Glutamatergic neuron (in vitro differentiated cells): Measurements from ENCODE around the gene AHNAK. TPM values are rescaled to one million over a fixed set of nuclear protein-coding genes. Genes with fewer than 3 reads are reported as not detected.

Experiments used
- DNase-seq: peaks from one replicate; pipeline ENCODE4 v3.0.0; 2022
- H3K27ac Mint-ChIP-seq: one replicate; pipeline ENCODE4 v1.8.0; 2020; ENCODE audit warnings: mild to moderate bottlenecking, mixed read lengths, inconsistent platforms; ENCODE audit not compliant: unreplicated experiment
- H3K27me3 Mint-ChIP-seq: one replicate; pipeline ENCODE4 v1.8.0; 2020; ENCODE audit warnings: mild to moderate bottlenecking, moderate library complexity, mixed read lengths, inconsistent platforms; ENCODE audit not compliant: unreplicated experiment
- H3K36me3 Mint-ChIP-seq: one replicate; pipeline ENCODE4 v1.8.0; 2020; ENCODE audit warnings: mild to moderate bottlenecking, mixed read lengths, inconsistent platforms; ENCODE audit not compliant: unreplicated experiment
- H3K4me1 Mint-ChIP-seq: one replicate; pipeline ENCODE4 v1.8.0; 2020; ENCODE audit warnings: mild to moderate bottlenecking, low read depth, mixed read lengths, inconsistent platforms; ENCODE audit not compliant: unreplicated experiment
- H3K4me3 Mint-ChIP-seq: one replicate; pipeline ENCODE4 v1.8.0; 2020; ENCODE audit warnings: mild to moderate bottlenecking, mixed read lengths, inconsistent platforms; ENCODE audit not compliant: unreplicated experiment
- H3K9me3 Mint-ChIP-seq: one replicate; pipeline ENCODE4 v1.8.0; 2020; ENCODE audit warnings: mild to moderate bottlenecking, moderate library complexity, mixed read lengths, inconsistent platforms; ENCODE audit not compliant: unreplicated experiment
- CTCF ChIP-seq: fragments of 200-600 bp; sonication (generic); IDR thresholded peaks from one replicate; pipeline ENCODE4 v1.5.0; 2021; ENCODE audit not compliant: partially characterized antibody, unreplicated experiment
- long read RNA-seq: library from polyadenylated mRNA; unstranded; transcript quantifications from one replicate; pipeline ENCODE4 v2.0.0, GENCODE V29; 2020; ENCODE audit not compliant: unreplicated experiment
- total RNA-seq: library from RNA; stranded (reverse); fragmentation: NEBNext Ultra II Directional; extraction: Animal tissue kit (Norgen Biotek cat#: 25700); gene quantifications from one replicate; pipeline ENCODE4 v1.2.1, GENCODE V29; 2021; ENCODE audit not compliant: unreplicated experiment

AHNAK gene
- total RNA-seq, result 4.5 TPM
- long read RNA-seq, partial matches to known transcripts, result 0 of 1 reads
- long read RNA-seq, other reads (novel, unspliced or antisense), result 1 of 1 reads

DNA sequence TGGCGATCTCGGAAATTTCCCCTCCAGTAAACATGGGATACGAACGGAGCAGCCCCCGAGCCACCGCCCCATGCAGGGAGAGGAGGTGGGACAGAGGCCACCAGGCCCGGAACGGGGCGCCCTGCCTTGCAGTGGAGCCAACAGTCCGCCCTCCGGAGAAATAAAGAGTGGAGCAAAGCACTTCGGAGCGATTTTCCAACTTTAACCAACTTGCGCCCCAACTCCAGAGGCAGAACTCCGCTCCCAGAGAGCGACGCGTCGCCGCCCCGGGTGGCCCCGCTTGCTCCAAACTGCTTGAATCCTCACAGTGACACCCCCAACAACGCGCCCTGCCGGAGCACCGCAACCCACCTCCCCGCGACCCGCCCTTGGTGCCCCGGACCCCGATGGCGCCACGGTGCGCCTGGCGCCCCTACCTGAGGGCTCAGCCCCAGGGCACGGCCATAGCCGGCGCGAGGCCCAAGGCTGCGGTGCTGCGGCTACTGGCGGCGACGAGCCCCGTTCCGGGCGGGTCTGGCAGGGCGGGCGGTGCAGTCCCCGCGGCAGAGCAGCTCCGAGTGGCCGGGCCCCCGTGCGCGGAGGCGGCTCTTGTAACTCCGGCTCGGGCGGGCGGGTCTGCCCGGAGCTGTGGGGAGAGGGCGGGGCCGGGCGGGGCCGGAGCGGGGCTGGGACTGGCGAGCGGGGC lies at the start of gene AHNAK:
TSS of gene AHNAK (minus strand) at position 563 of the 685 bp plus-strand sequence. CDS start 10,708 bp downstream, outside the sequence.
- Mint-ChIP-seq H3K27me3 (peaks cover 28% of the 10 kb centered on the region), H3K4me1 (peaks cover 3% of the 10 kb centered on the region)

GRCh38 chr11:62595124-62595523 lies 48.5 kb upstream of the AHNAK start:
- Mint-ChIP-seq H3K27me3 (peaks cover 7% of the 10 kb centered on the region), H3K36me3 (no peaks in the 10 kb centered on the region), H3K27ac (no peak overlapping the region), H3K4me1 (peaks cover 32% of the 10 kb centered on the region), H3K4me3 (no peak overlapping the region), H3K9me3 (peaks cover 36% of the 10 kb centered on the region)
- TF ChIP-seq CTCF, result no peak
- DNase-seq, result no peak

More for the DNA sequence above, at the start of gene AHNAK:
- Mint-ChIP-seq H3K27ac (no peak within 1 kb of the TSS), H3K36me3 (no peaks in the 10 kb centered on the region), H3K9me3 (no peaks in the 10 kb centered on the region), H3K4me3 (peak within 1 kb of the TSS; percentile 78)
- peak; percentile 60 for DNase-seq
- TF ChIP-seq CTCF, result no peak

- TF ChIP-seq CTCF, result peak; percentile 29
- H3K36me3 Mint-ChIP-seq, result no peaks in the 10 kb centered on the region
- peaks cover 2% of the 10 kb centered on the region for H3K27me3 Mint-ChIP-seq
- peak overlapping the region; percentile 98 for H3K27ac Mint-ChIP-seq
- peaks cover 26% of the 10 kb centered on the region for H3K9me3 Mint-ChIP-seq
- DNase-seq, result peak; percentile 79
- H3K4me1 Mint-ChIP-seq, result peaks cover 18% of the 10 kb centered on the region
- H3K4me3 Mint-ChIP-seq, result peak overlapping the region; percentile 70
These were observed 46.9 kb upstream of the AHNAK start for GRCh38 chr11:62593434-62594044.

DNA sequence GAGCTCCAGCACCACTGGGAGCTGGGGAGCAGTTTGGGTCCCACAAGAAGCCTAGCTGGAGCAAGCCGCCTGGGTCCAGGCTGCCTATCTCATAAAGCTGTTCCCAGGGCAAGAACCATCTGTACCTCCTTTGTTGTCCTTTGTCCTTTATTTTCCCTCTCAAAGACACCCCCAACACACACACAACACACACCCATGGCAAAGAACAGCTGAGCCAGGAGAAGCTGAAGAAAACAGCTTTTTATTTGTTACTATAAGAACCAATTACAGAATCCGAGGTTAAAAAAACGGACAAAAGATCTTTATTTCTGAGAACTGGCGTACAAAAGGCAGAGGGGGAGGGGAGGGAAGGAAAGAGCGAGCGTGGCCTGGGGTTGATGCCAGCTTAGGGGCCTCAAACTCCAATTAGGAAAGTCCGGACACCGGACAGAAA lies 46.4 kb upstream of the AHNAK start:
- Mint-ChIP-seq H3K4me1 (peaks cover 16% of the 10 kb centered on the region), H3K4me3 (peak overlapping the region; percentile 69), H3K9me3 (peaks cover 24% of the 10 kb centered on the region), H3K36me3 (no peaks in the 10 kb centered on the region), H3K27ac (peak overlapping the region; percentile 98), H3K27me3 (peaks cover 1% of the 10 kb centered on the region)
- no peak for TF ChIP-seq CTCF
- no peak for DNase-seq

GRCh38 chr11:62592146-62592815 lies 45.7 kb upstream of the AHNAK start:
- Mint-ChIP-seq H3K27ac (peak overlapping the region; percentile 98), H3K36me3 (no peaks in the 10 kb centered on the region), H3K27me3 (no peaks in the 10 kb centered on the region), H3K4me3 (peak overlapping the region; percentile 99), H3K9me3 (peaks cover 24% of the 10 kb centered on the region), H3K4me1 (peaks cover 16% of the 10 kb centered on the region)
- no peak for DNase-seq
- TF ChIP-seq CTCF, result no peak
